Activated T-cell treated with anti-CD3 and anti-CD28 coated beads, Interleukin-2, amount 50 U/mL, for 72 hours (primary cell): Measurements from ENCODE around the gene SPATA2L. TPM values are rescaled to one million over a fixed set of nuclear protein-coding genes. Genes with fewer than 3 reads are reported as not detected.

Experiments
- ATAC-seq, 2 donors: fragments of 150-1000 bp; cut with Tn5 transposase; replicated peaks in 1 of 2; 2 replicates each; pipeline ENCODE4 v1.10.0; 2021; ENCODE audit warnings: moderate library complexity in 2 of 2, mild to moderate bottlenecking in 1 of 2
- DNase-seq, 2 donors: peaks; one replicate each; pipeline ENCODE4 v3.0.0; 2021 to 2022; ENCODE audit warnings: mixed read lengths in 1 of 2
- H3K27ac Mint-ChIP-seq: one replicate; pipeline ENCODE4 v1.8.0; 2022; ENCODE audit warnings: mild to moderate bottlenecking, moderate library complexity, mixed read lengths
- H3K27me3 Mint-ChIP-seq: one replicate; pipeline ENCODE4 v1.8.0; 2022; ENCODE audit warnings: low read depth, mixed read lengths
- H3K36me3 Mint-ChIP-seq, 2 donors: one replicate each; pipeline ENCODE4 v1.8.0; 2022; ENCODE audit warnings: mixed read lengths in 2 of 2, mild to moderate bottlenecking in 1 of 2; ENCODE audit not compliant: insufficient read depth in 2 of 2
- H3K4me1 Mint-ChIP-seq: one replicate; pipeline ENCODE4 v1.8.0; 2022; ENCODE audit warnings: low read depth, mixed read lengths
- H3K4me3 Mint-ChIP-seq, 2 donors: one replicate each; pipeline ENCODE4 v1.8.0; 2022; ENCODE audit warnings: mild to moderate bottlenecking in 2 of 2, mixed read lengths in 2 of 2, moderate library complexity in 2 of 2
- H3K9me3 Mint-ChIP-seq, 2 donors: one replicate each; pipeline ENCODE4 v1.8.0; 2022; ENCODE audit warnings: mixed read lengths in 2 of 2
- total RNA-seq, 2 donors: library from RNA; stranded (reverse); gene quantifications; one replicate each; pipeline ENCODE4 v1.2.3, GENCODE V29; 2022

Gene SPATA2L, protein sequence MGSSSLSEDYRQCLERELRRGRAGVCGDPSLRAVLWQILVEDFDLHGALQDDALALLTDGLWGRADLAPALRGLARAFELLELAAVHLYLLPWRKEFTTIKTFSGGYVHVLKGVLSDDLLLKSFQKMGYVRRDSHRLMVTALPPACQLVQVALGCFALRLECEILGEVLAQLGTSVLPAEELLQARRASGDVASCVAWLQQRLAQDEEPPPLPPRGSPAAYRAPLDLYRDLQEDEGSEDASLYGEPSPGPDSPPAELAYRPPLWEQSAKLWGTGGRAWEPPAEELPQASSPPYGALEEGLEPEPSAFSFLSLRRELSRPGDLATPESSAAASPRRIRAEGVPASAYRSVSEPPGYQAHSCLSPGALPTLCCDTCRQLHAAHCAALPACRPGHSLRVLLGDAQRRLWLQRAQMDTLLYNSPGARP
- total RNA-seq, result 1 to 10 TPM; 6.1 to 6.5 TPM

DNA sequence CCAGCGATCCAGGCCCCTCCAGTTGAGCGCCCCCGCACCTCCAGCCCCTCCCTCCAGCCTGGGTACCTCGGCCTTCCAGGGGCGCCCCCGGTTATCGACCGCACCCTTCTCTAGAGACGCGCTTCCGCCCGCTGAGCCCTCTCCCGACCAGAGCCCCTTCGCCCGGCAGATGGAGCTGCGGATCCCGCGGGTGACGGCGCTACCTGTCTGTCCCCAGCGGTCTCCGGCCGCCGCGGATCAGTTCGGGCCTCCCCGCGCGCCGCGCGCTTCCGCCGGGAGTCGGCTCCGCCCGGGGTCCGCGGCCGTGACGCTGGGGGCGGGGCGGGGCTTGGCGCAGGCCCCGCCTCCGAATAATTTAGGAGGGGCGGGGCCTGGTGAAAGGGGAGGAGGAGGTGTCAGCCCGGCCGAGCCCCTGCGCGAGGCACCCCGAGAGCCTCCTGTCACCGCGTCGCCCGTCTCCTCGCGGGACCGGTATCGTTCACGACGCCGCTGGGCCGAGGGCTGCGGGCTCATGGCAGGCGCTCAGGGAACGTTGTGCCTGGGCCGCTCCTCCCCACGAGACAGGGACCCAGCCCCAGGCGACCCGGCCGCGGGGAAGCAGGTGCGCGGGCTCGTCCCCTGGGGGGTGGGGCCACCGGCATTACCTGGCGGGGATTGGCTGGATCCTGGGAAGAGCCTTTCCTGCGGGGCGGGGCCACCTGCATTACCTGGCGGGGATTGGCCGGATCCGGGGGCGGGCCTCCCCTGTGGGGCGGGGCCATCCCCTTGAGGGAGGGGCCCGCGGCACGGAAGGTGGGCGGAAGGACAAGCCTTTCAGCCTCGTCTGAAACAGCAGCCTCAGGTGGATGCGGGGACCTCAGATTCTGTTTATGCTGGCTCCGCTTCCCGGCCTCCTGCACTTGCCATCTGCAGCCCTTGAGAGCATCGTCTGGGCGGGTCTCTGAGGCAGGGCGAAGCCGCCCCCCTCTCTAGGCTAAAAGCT, at the start of gene SPATA2L:
Gene SPATA2L, minus strand, starts transcription at position 281 of the 982 bp plus-strand sequence. CDS start 473 bp downstream, outside the sequence.
- peak; percentile 77 to 78 for ATAC-seq
- peak within 1 kb of the TSS; percentile 84 to 85 for H3K4me3 Mint-ChIP-seq

DNA sequence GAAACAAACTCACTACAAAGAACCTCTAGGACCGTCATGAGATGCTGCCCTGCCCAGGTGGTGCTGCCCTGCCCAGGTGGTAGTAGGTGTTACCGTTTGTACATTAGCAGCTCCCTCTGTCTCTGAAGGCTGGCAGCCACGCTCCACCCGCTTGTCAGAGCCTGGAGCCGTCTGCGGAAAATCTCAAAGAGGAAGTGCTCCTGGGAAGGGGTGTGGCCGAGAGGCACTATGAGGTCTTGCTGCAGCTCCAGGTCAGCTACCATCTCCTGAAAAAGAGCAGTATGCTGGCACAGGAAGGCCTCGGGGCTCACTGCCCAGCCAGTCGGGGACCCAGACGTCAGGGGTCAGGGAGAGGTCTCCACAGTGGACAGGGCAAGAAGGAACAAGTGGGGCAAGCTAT, 48.1 kb upstream of the SPATA2L start:
- no peak overlapping the region for H3K27ac Mint-ChIP-seq
- no peak for DNase-seq
- no peaks in the 10 kb centered on the region for H3K9me3 Mint-ChIP-seq
- no peak overlapping the region for H3K4me3 Mint-ChIP-seq
- H3K4me1 Mint-ChIP-seq, result peaks cover 6% of the 10 kb centered on the region
- ATAC-seq, result no peak
- H3K27me3 Mint-ChIP-seq, result no peaks in the 10 kb centered on the region
- peaks cover 6 to 19% of the 10 kb centered on the region in 2 donors for H3K36me3 Mint-ChIP-seq

More for the DNA sequence above, at the start of gene SPATA2L:
- H3K4me1 Mint-ChIP-seq, result peaks cover 23% of the 10 kb centered on the region
- H3K27ac Mint-ChIP-seq, result no peak within 1 kb of the TSS
- DNase-seq, result peak; percentile 98 to 99
- no peaks in the 10 kb centered on the region for H3K9me3 Mint-ChIP-seq
- H3K36me3 Mint-ChIP-seq, result no peaks in the 10 kb centered on the region
- no peaks in the 10 kb centered on the region for H3K27me3 Mint-ChIP-seq

DNA sequence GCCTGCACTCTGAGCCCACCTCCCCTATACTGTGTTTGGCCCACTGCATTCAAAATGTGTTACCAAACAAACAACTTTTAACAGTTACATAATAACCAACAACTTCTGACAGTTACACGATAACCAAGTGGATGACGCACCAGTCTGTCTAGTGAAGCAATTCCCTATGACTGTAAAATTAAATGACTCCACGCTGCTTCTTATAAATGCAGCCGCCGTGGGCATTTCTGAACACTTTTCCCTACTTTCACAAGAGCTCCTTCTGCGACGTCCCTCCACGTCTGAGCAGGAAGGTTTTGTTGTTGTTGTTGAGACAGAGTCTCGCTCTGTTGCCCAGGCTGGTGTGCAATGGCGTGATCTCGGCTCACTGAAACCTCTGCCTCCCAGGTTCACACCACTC, 47.4 kb upstream of the SPATA2L start:
- Mint-ChIP-seq H3K27me3 (no peaks in the 10 kb centered on the region), H3K36me3 (peaks cover 6 to 21% of the 10 kb centered on the region in 2 donors), H3K4me1 (peaks cover 6% of the 10 kb centered on the region), H3K27ac (no peak overlapping the region), H3K4me3 (no peak overlapping the region), H3K9me3 (no peaks in the 10 kb centered on the region)
- ATAC-seq (no peak), DNase-seq (no peak)

DNA sequence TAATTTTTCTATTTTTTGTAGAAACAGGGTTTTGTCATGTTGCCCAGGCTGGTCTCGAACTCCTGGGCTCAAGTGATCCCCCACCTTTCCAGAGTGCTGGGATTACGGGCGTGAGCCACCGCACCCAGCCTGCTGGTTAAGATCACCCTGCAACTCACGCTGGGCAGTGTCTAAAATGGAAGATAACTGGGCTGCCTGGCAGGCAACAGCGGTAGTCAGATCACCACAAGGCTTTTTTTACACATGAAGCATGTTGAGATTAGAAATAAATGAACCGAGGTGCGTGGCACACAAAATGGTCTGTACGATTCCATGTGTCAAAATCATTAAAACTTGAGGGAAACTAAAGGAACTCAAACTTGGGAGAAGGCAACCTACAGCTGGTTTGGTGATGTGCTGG, 46.6 kb upstream of the SPATA2L start:
- no peak overlapping the region for H3K27ac Mint-ChIP-seq

DNA sequence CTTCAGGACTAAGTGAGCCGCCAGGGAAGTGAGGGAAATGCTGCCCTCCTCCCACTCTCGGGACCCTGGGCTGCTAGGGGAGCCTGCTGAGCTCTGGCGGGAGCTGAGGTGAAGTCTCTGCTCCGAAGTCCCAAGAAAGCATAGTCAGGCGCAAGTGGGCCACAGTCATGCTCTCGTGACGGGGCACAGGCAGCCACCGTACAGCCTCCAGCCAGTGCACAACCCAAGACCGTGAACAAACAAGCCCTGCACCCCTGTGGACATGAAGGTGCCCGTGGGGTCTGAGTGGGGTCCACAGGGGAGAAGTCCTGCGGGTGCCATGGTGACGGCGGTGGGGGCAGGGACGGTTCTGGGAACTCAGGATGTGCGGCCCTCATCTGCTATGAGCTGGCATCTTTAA, 44.5 kb upstream of the SPATA2L start:
- H3K27me3 Mint-ChIP-seq, result no peaks in the 10 kb centered on the region
- peaks cover 5% of the 10 kb centered on the region for H3K4me1 Mint-ChIP-seq
- no peak for ATAC-seq
- peaks cover 6 to 15% of the 10 kb centered on the region in 2 donors for H3K36me3 Mint-ChIP-seq
- H3K27ac Mint-ChIP-seq, result no peak overlapping the region
- no peak for DNase-seq
- H3K9me3 Mint-ChIP-seq, result no peaks in the 10 kb centered on the region
- H3K4me3 Mint-ChIP-seq, result no peak overlapping the region

More for the DNA sequence above, 46.6 kb upstream of the SPATA2L start:
- Mint-ChIP-seq H3K27me3 (no peaks in the 10 kb centered on the region), H3K4me1 (peaks cover 6% of the 10 kb centered on the region), H3K9me3 (no peaks in the 10 kb centered on the region), H3K4me3 (no peak overlapping the region), H3K36me3 (peaks cover 6 to 17% of the 10 kb centered on the region in 2 donors)
- ATAC-seq (no peak), DNase-seq (no peak)

DNA sequence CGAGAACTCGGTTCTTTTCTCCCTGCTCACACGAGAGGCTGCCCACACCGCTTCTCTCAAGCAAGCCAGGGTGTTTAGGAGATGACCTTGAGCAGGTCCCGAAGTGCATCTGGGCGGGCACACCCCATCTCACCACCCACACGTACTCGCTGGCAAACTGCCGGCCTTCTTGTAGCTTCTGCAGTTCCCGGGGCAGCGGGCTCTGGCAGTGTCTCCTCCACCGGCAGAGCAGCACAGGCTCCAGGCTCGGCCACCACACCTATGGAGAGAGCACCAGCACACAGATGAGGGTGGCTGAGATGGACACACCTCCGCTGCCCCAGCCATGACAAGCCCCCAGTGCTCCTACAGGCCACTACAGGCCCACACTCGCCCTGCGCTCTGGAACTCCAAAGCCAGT, 43.3 kb upstream of the SPATA2L start:
- Mint-ChIP-seq H3K27ac (no peak overlapping the region), H3K9me3 (no peaks in the 10 kb centered on the region), H3K36me3 (peaks cover 5 to 13% of the 10 kb centered on the region in 2 donors), H3K27me3 (no peaks in the 10 kb centered on the region), H3K4me1 (peaks cover 5% of the 10 kb centered on the region), H3K4me3 (no peak overlapping the region)
- peak in 1 of 2 donors; percentile 11 for ATAC-seq
- no peak for DNase-seq

DNA sequence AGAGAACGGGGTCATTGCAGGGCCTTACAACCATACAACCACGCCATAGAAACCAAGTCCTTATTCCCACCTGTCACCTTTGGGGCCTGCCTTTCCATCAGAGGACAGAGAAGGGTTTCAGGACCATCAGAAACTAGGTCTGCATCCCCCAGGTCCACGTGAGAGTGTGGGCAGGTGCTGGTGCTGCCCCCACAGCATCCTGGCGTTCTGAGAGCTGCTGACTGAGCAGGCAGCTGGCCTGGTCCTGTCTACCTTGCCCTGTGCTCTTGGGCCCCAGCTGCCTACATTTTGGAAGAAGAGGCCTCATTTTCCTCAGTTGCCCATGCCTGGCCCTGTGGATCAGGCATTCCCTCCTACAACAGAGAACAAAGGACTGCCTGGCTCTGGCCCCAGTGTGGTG, 41.4 kb upstream of the SPATA2L start:
- ATAC-seq (no peak), DNase-seq (no peak)
- Mint-ChIP-seq H3K27ac (no peak overlapping the region), H3K4me1 (peaks cover 6% of the 10 kb centered on the region), H3K27me3 (no peaks in the 10 kb centered on the region), H3K4me3 (no peak overlapping the region), H3K9me3 (no peaks in the 10 kb centered on the region), H3K36me3 (peaks cover 3 to 17% of the 10 kb centered on the region in 2 donors)

DNA sequence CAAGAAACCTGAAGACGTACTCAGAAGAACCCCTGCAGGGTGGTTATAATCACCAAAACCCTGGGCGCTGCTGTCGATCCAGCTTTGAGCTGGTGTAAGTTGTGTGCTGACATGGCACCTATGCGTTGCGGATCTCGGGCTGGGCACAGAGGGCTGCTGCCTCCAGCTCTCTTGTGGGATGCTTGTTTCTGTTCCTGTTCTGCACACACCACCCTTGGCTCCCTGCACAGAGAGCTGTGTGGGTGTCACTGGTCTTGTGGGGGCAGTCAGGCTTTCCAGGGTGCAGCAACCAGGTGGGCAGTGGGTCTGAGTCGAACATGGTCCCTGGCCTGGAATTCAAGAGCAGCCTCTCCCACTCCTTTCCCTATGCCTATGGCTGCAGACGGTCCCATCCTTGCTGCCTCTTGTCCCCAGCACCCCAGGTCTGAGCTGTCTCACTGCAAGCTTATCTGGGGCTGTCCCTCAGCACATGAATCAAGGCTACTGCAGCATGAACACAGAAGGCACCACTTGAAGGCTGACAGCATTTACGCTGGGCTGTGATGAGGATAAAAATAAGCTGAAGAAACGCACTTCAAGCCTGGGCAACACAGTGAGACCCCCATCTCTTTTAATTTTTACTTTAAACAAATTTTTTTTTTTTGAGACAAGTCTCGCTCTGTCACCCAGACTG, 40.0 kb upstream of the SPATA2L start:
- no peaks in the 10 kb centered on the region for H3K9me3 Mint-ChIP-seq
- H3K27me3 Mint-ChIP-seq, result no peaks in the 10 kb centered on the region
- DNase-seq, result no peak
- peak overlapping the region; percentile 60 for H3K27ac Mint-ChIP-seq
- peaks cover 9 to 21% of the 10 kb centered on the region in 2 donors for H3K36me3 Mint-ChIP-seq
- no peak for ATAC-seq
- no peak overlapping the region for H3K4me3 Mint-ChIP-seq
- peaks cover 21% of the 10 kb centered on the region for H3K4me1 Mint-ChIP-seq

DNA sequence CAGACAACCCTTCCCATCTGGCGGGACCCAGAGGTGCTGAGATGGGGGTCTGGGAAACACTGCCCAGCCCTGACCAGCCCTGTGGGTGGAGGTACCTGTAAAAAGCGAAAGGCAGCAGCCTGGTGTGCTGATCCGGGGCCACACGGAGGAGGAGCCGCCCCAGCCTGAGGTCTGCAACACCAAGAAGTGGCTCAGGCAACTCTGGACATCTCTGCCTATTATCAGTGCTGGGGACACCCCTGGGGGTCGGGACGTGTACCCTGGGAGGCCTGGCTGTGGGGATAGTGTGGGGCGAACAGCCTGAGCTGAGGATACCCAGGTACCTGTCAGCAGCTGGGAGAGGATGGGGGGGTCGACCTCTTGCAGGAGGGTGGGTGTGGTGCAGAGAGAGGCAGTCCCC, 37.9 kb upstream of the SPATA2L start:
- no peak for ATAC-seq
- Mint-ChIP-seq H3K27me3 (no peaks in the 10 kb centered on the region), H3K36me3 (peaks cover 11 to 28% of the 10 kb centered on the region in 2 donors), H3K4me1 (peaks cover 27% of the 10 kb centered on the region), H3K9me3 (no peaks in the 10 kb centered on the region), H3K4me3 (no peak overlapping the region), H3K27ac (no peak overlapping the region)
- DNase-seq, result no peak

DNA sequence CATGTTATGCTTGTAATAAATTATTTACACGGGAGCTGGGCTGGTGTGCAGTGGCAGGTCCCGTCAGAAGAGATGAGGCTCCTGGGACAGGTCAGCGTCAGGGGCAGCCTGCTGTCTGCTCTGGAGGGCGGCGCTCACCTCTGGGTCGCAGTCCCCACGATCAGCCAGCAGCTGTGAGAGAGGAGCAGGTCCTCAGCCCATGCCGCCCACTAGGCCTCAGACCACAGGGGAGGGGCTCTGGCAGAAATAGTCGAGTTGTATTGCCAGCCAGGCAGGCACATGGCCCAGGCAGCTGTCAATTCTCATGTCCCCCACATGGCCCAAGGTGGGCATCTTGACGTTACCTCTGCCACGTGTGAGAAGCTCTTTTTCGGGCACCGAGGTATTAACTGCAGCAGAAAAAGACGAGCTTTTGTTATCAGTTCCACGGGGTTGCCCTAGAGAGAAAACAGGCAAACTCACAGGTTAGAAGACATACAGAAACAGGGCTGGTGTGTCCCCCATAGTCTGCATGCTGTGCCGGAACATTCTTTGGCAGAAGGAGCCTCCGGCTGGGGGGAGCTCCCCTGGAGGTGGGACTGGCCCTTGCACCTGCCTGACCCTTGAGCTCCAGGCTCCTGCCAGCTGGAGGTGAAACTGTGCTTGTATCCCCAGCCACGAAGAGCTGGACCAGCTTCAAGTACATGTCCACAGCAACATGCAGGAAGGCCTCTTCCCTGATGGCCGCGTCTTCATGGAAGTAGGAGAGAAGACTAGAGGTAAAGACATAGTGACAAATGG, 37.2 kb upstream of the SPATA2L start:
- H3K4me1 Mint-ChIP-seq, result peaks cover 28% of the 10 kb centered on the region
- H3K36me3 Mint-ChIP-seq, result peaks cover 12 to 26% of the 10 kb centered on the region in 2 donors
- no peaks in the 10 kb centered on the region for H3K27me3 Mint-ChIP-seq
- H3K9me3 Mint-ChIP-seq, result no peaks in the 10 kb centered on the region
- no peak for ATAC-seq
- no peak overlapping the region for H3K4me3 Mint-ChIP-seq
- H3K27ac Mint-ChIP-seq, result no peak overlapping the region
- no peak for DNase-seq

DNA sequence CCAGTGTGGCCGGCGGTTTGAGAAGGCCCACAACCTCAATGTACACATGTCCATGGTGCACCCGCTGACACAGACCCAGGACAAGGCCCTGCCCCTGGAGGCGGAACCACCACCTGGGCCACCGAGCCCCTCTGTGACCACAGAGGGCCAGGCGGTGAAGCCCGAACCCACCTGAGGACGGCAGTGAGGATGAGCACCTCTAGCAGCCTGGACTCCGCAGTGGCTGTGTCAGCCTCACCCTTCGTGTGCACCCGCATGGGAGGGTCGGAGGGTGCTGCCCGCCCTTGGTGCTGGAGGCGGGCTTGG, 36.5 kb upstream of the SPATA2L start:
- Mint-ChIP-seq H3K27ac (no peak overlapping the region), H3K4me3 (no peak overlapping the region), H3K4me1 (peaks cover 23% of the 10 kb centered on the region), H3K27me3 (no peaks in the 10 kb centered on the region), H3K9me3 (no peaks in the 10 kb centered on the region), H3K36me3 (peaks cover 14 to 28% of the 10 kb centered on the region in 2 donors)
- ATAC-seq (peak in 1 of 2 donors; percentile 4), DNase-seq (no peak)

DNA sequence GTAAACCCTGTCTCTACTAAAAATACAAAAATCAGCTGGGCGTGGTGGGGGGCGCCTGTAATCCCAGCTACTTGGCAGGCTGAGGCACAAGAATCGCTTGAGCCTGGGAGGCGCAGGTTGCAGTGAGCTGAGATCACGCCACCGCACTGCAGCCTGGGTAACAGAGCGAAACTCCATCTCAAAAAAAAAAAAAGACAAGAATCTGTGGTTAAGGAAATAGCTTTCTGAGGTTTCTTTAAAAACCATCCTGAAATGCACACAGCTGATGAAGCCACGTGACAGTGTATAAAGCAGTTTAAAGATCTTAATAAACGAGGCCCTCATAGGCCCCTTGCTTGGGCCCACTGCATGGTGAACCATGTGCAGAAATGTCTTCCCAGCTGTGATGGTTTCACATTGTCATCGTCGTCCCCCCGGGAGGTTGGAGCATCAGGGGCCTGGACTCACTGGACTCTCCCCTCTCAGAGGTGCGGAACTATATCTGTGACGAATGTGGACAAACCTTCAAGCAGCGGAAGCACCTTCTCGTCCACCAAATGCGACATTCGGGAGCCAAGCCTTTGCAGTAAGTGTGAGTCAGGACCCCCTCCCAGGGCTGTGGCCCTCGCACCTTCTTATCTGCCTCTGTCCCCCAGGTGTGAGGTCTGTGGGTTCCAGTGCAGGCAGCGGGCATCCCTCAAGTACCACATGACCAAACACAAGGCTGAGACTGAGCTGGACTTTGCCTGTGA, 36.0 kb upstream of the SPATA2L start:
- peak in 1 of 2 donors; percentile 22 for DNase-seq
- no peaks in the 10 kb centered on the region for H3K9me3 Mint-ChIP-seq
- peaks cover 23% of the 10 kb centered on the region for H3K4me1 Mint-ChIP-seq
- no peak overlapping the region for H3K27ac Mint-ChIP-seq
- peak; percentile 47 to 52 for ATAC-seq
- H3K4me3 Mint-ChIP-seq, result no peak overlapping the region
- peaks cover 14 to 31% of the 10 kb centered on the region in 2 donors for H3K36me3 Mint-ChIP-seq
- H3K27me3 Mint-ChIP-seq, result no peaks in the 10 kb centered on the region
